HG02571 (cell line): ENCODE data around the gene SYDE1.

Experiments
- ATAC-seq: cut with Tn5 transposase; IDR thresholded peaks from one replicate; pipeline ENCODE4 v1.9.1; 2021; ENCODE audit warnings: mild to moderate bottlenecking, moderate library complexity; ENCODE audit not compliant: unreplicated experiment

SYDE1 gene

GRCh38 chr19:15161028-15161984, 54.1 kb downstream of the SYDE1 start:
- no peak for ATAC-seq
